Fibroblast of pulmonary artery (primary cell): ENCODE measurements around the gene ZDHHC14.
A peak's percentile ranks its signal among the peaks of the same experiment; 100 is the strongest.

Experiments used
- DNase-seq: peaks from one replicate; pipeline ENCODE4 v3.0.0-alpha.2; 2010; ENCODE audit warnings: low read depth
- H3K4me3 ChIP-seq: replicated peaks from 2 replicates; pipeline ENCODE4 v1.5.1; 2011; ENCODE audit warnings: low read depth, mild to moderate bottlenecking, control low read depth, low read length, moderate library complexity
- CTCF ChIP-seq: IDR thresholded peaks from 2 replicates; pipeline ENCODE4 v1.5.1; 2011; ENCODE audit warnings: mild to moderate bottlenecking, control low read depth, low read length, inconsistent platforms; ENCODE audit errors: missing control alignments

Gene ZDHHC14

GRCh38 chr6:157368359-157369049, 12.5 kb upstream of the ZDHHC14 start:
- TF ChIP-seq CTCF: no peak
- no peak for DNase-seq

GRCh38 chr6:157370755-157371154, 10.2 kb upstream of the ZDHHC14 start:
- no peak overlapping the region for H3K4me3 ChIP-seq
- TF ChIP-seq CTCF: no peak

More at GRCh38 chr6:157368359-157369049, 12.5 kb upstream of the ZDHHC14 start:
- H3K4me3 ChIP-seq: no peak overlapping the region

GRCh38 chr6:157372501-157373280, 8.3 kb upstream of the ZDHHC14 start:
- DNase-seq: no peak
- H3K4me3 ChIP-seq: no peak overlapping the region
- no peak for TF ChIP-seq CTCF

More at GRCh38 chr6:157370755-157371154, 10.2 kb upstream of the ZDHHC14 start:
- DNase-seq: no peak

GRCh38 chr6:157374889-157375443, 6.0 kb upstream of the ZDHHC14 start:
- H3K4me3 ChIP-seq: no peak overlapping the region
- peak; percentile 10 for DNase-seq
- no peak for TF ChIP-seq CTCF

GRCh38 chr6:157376241-157376640, 4.7 kb upstream of the ZDHHC14 start:
- H3K4me3 ChIP-seq: no peak overlapping the region
- no peak for TF ChIP-seq CTCF
- no peak for DNase-seq

- no peak for TF ChIP-seq CTCF
Measured at GRCh38 chr6:157376706-157377230, 4.2 kb upstream of the ZDHHC14 start.

More at GRCh38 chr6:157376706-157377230, 4.2 kb upstream of the ZDHHC14 start:
- DNase-seq: no peak
- H3K4me3 ChIP-seq: no peak overlapping the region
